GM12878 (cell line): ENCODE measurements around the gene ZNF226. TPM values are rescaled to one million over a fixed set of nuclear protein-coding genes. Genes with fewer than 3 reads are reported as not detected.
"Not testable (repeated sequence)": the region's sequence is repeated elsewhere in the genome, so short reads cannot be mapped to it uniquely, and the experiment has no call there.

Experiments used
- ATAC-seq: fragments of 200-7000 bp; cut with Tn5 transposase; 3 replicates; pipeline ENCODE4 v1.9.1; 2020; ENCODE audit warnings: mild to moderate bottlenecking, moderate library complexity
- BruUV-seq: library from RNA; stranded (reverse); fragments of 400-500 nt; replicated peaks from 2 replicates; lab custom pipeline; 2021; lab: Mats Ljungman, UMichigan
- CTCF ChIA-PET: fragments of 300-600 bp; sonication (Branson Sonifier 250); formaldehyde crosslinking; extraction: SDS; loops from one replicate; lab custom pipeline; 2021; ENCODE audit warnings: inconsistent platforms; lab: Yijun Ruan, JAX
- POLR2A ChIA-PET: fragments of 350-600 bp; formaldehyde crosslinking; extraction: SDS; loops from one replicate; lab custom pipeline; 2021; ENCODE audit warnings: inconsistent platforms; lab: Charles Lee
- RAD21 ChIA-PET: fragments of 300-600 bp; sonication (Branson Sonifier 250); formaldehyde crosslinking; loops from one replicate; lab custom pipeline; 2023; ENCODE audit warnings: antibody characterized with exemption; ENCODE audit not compliant: unreplicated experiment; lab: Charles Lee
- SMC1A ChIA-PET: fragments of 300-600 bp; sonication (Branson Sonifier 250); formaldehyde crosslinking; loops from one replicate; lab custom pipeline; 2023; ENCODE audit not compliant: unreplicated experiment, uncharacterized antibody; lab: Charles Lee
- DNase-seq: peaks from one replicate; pipeline ENCODE4 v3.0.0-alpha.2; 2011; ENCODE audit warnings: low read depth, low spot score
- FAIRE-seq: peaks from 3 replicates; lab custom pipeline; 2011; peaks lifted over from hg19 to GRCh38; lab: Jason Lieb, UNC
- H2AFZ ChIP-seq: 2 replicates; pipeline ENCODE4 v1.6.0; 2011; ENCODE audit warnings: low read depth, low read length, control low read depth; ENCODE audit not compliant: control insufficient read depth
- H3K27ac ChIP-seq: 2 replicates; pipeline ENCODE4 v1.5.1; 2011; ENCODE audit warnings: control low read depth; ENCODE audit not compliant: control insufficient read depth, insufficient read depth
- H3K27me3 ChIP-seq, 2 experiments: replicated peaks in 1 of 2; 2 replicates each; pipeline versions ENCODE4 v1.6.0 to v1.6.1; 2011; ENCODE audit warnings: low read length in 1 of 2; ENCODE audit not compliant: control insufficient read depth in 2 of 2, insufficient read depth in 2 of 2
- H3K36me3 ChIP-seq, 2 experiments: 2 replicates each; pipeline ENCODE4 v1.5.1; 2011; ENCODE audit warnings: low read length in 1 of 2; ENCODE audit not compliant: control insufficient read depth in 2 of 2, insufficient read depth in 2 of 2
- H3K4me1 ChIP-seq: 2 replicates; pipeline ENCODE4 v1.6.1; 2011; ENCODE audit warnings: mild to moderate bottlenecking, low read length, moderate library complexity, mixed read lengths; ENCODE audit not compliant: control insufficient read depth, insufficient read depth
- H3K4me2 ChIP-seq: 2 replicates; pipeline ENCODE4 v1.6.0; 2011; ENCODE audit warnings: control low read depth; ENCODE audit not compliant: control insufficient read depth, insufficient read depth
- H3K4me3 ChIP-seq: fragments of 200-600 bp; sonication (generic); 2 replicates; pipeline ENCODE4 v1.5.1; 2016
- H3K79me2 ChIP-seq: 2 replicates; pipeline ENCODE4 v1.6.0; 2011; ENCODE audit warnings: low read length; ENCODE audit not compliant: control insufficient read depth, insufficient read depth
- H3K9ac ChIP-seq: 2 replicates; pipeline ENCODE4 v1.8.0; 2011; ENCODE audit warnings: low read length, control low read depth, mixed read lengths; ENCODE audit not compliant: control insufficient read depth, insufficient read depth
- H3K9me3 ChIP-seq: replicated peaks from 3 replicates; pipeline ENCODE4 v1.5.1; 2011; ENCODE audit warnings: mild to moderate bottlenecking, low read length; ENCODE audit not compliant: control insufficient read depth, insufficient read depth
- H4K20me1 ChIP-seq: 2 replicates; pipeline ENCODE4 v1.6.0; 2011; ENCODE audit not compliant: control insufficient read depth, insufficient read depth
- ATF3 ChIP-seq: IDR thresholded peaks from 2 replicates; pipeline ENCODE4 v1.6.1; 2011; ENCODE audit warnings: low read depth, mild to moderate bottlenecking, low read length, moderate library complexity, borderline replicate concordance; ENCODE audit errors: extremely low read depth
- E2F4 ChIP-seq: IDR thresholded peaks from 2 replicates; pipeline ENCODE4 v1.6.1; 2012; ENCODE audit warnings: low read depth, low read length, improper control_type of control experiment
- HDAC6 ChIP-seq: fragments of 200-600 bp; sonication (generic); IDR thresholded peaks from one replicate; pipeline ENCODE4 v1.8.0; 2017; ENCODE audit warnings: antibody characterized with exemption; ENCODE audit not compliant: unreplicated experiment
- RAD21 ChIP-seq: IDR thresholded peaks from 2 replicates; pipeline ENCODE4 v1.6.1; 2011; ENCODE audit warnings: mild to moderate bottlenecking, low read depth, low read length, moderate library complexity; ENCODE audit not compliant: insufficient read depth
- USF1 ChIP-seq: IDR thresholded peaks from 2 replicates; pipeline ENCODE4 v1.6.1; 2011; ENCODE audit warnings: borderline replicate concordance, low read depth, mild to moderate bottlenecking, moderate library complexity, mixed read lengths, low read length; ENCODE audit not compliant: insufficient read depth; ENCODE audit errors: extremely low read length
- YBX1 ChIP-seq: fragments of 450-650 bp; IDR thresholded peaks from 2 replicates; pipeline ENCODE4 v1.6.1; 2016; ENCODE audit warnings: antibody characterized with exemption
- WGBS: methylation state at CpG from one replicate; pipeline ENCODE4 v1.1.6; 2016; ENCODE audit warnings: low lambda C conversion rate; ENCODE audit not compliant: insufficient replicate concordance, insufficient coverage; ENCODE audit errors: missing lambda C conversion rate; 5-methylcytosine and 5-hydroxymethylcytosine counted together
- in situ Hi-C: fragments of 300-500 bp; cut with MboI; formaldehyde crosslinking; loops from 9 replicates; pipeline ENCODE4 v1.14.3; 2018; ENCODE audit warnings: mixed read lengths
- intact Hi-C: fragments of 100-400 bp; cut with micrococcal nuclease; formaldehyde crosslinking; loops from one replicate; pipeline ENCODE4 v1.14.2; 2022; ENCODE audit not compliant: unreplicated experiment
- polyA plus RNA-seq, 11 experiments: library from polyadenylated mRNA; depleted of rRNA in 4 of 11; unstranded in 6 of 11; stranded (reverse) in 5 of 11; fragments of >200 nt; fragmentation: Nextera tagmentation in 4 of 11; fragmentation: Illumina TruSeq in 1 of 11; extraction: Ambion mirVana in 4 of 11; extraction: Trizol in 1 of 11; gene quantifications; 1 replicate in 1 of 11; 2 replicates in 10 of 11; pipeline versions ENCODE4 v1.2.1 to v1.2.3, GENCODE V29; 2011 to 2016; ENCODE audit warnings: inconsistent platforms in 2 of 11, missing spikeins in 2 of 11, low read depth in 1 of 11
- total RNA-seq, 4 experiments: library from RNA; depleted of rRNA in 3 of 4; stranded (reverse); fragments of >200 nt in 3 of 4; fragmentation: Illumina TruSeq in 1 of 4; extraction: Trizol in 1 of 4; gene quantifications; 2 replicates each; pipeline versions ENCODE4 v1.2.1 to v1.2.3, GENCODE V29; 2013 to 2021

Gene ZNF226
- total and polyA plus RNA-seq, 10 of the 15 experiments (the other 5 are each of a cell fraction or from before 2014, with no cell fraction given), result 13.7 to 35.3 (median 18.3) TPM

- TF ChIP-seq RAD21, result no peak
- TF ChIP-seq E2F4, result no peak
- TF ChIP-seq ATF3, result no peak
- TF ChIP-seq USF1, result no peak
Measured at GRCh38 chr19:44202470-44202869, 37.6 kb downstream of the ZNF226 start (continued).

GRCh38 chr19:44202974-44203373 is 38.1 kb downstream of the ZNF226 start:
- FAIRE-seq, result no peak
- POLR2A ChIA-PET, result no interaction called here
- H3K27me3 ChIP-seq, result no peaks in the 10 kb centered on the region
- in situ Hi-C loops (no loop called here), intact Hi-C loops (no loop called here)
- no peak overlapping the region for H3K27ac ChIP-seq
- H2AFZ ChIP-seq, result no peak overlapping the region
- ATAC-seq, result no peak
- no peaks in the 10 kb centered on the region for H3K36me3 ChIP-seq
- H3K79me2 ChIP-seq, result no peaks in the 10 kb centered on the region
- H4K20me1 ChIP-seq, result no peaks in the 10 kb centered on the region
- RAD21 ChIA-PET, result no interaction called here
- no peak overlapping the region for H3K4me3 ChIP-seq
- peaks cover 4% of the 10 kb centered on the region for H3K9me3 ChIP-seq
- no peak overlapping the region for H3K9ac ChIP-seq
- no peak for DNase-seq
- no peak overlapping the region for H3K4me2 ChIP-seq
- BruUV-seq, result no TSS peak
- CTCF ChIA-PET, result no interaction called here
- TF ChIP-seq HDAC6 (no peak), YBX1 (no peak)
- no CpG with 5 or more reads among the region's 2 CpGs for WGBS
- SMC1A ChIA-PET, result no interaction called here
- H3K4me1 ChIP-seq, result no peaks in the 10 kb centered on the region

- H2AFZ ChIP-seq, H3K27me3 ChIP-seq, H3K9me3 ChIP-seq, POLR2A ChIA-PET, in situ Hi-C loops, H3K36me3 ChIP-seq, BruUV-seq, intact Hi-C loops, DNase-seq, FAIRE-seq, CTCF ChIA-PET, H3K4me1 ChIP-seq, RAD21 ChIA-PET, H3K4me2 ChIP-seq, H3K79me2 ChIP-seq, H3K27ac ChIP-seq, H3K4me3 ChIP-seq, ATAC-seq, H4K20me1 ChIP-seq, H3K9ac ChIP-seq, SMC1A ChIA-PET: not testable (repeated sequence)
- WGBS, result 89% methylated on average over 22 of the region's 31 CpGs
Measured at GRCh38 chr19:44203877-44204276, 39.0 kb downstream of the ZNF226 start.
